GM19351 (cell line): ENCODE results near the gene CDR2.
"Not testable (repeated sequence)": the region's sequence is repeated elsewhere in the genome, so short reads cannot be mapped to it uniquely, and the experiment has no call there.

ENCODE experiments used
- ATAC-seq: cut with Tn5 transposase; IDR thresholded peaks from one replicate; pipeline ENCODE4 v1.9.1; 2021; ENCODE audit warnings: mild to moderate bottlenecking, moderate library complexity; ENCODE audit not compliant: unreplicated experiment

The CDR2 gene

GRCh38 chr16:22375963-22376640, 1.7 kb upstream of the CDR2 start:
- no peak for ATAC-seq

GRCh38 chr16:22375117-22375962, 921 bp upstream of the CDR2 start:
- no peak for ATAC-seq

- peak; percentile 17 for ATAC-seq
Observed at GRCh38 chr16:22373662-22374310, 633 bp downstream of the CDR2 start.

GRCh38 chr16:22372882-22373661, 1.3 kb downstream of the CDR2 start:
- ATAC-seq = no peak

- ATAC-seq = no peak
Observed at GRCh38 chr16:22370038-22370820, 4.2 kb downstream of the CDR2 start.

- no peak for ATAC-seq
Observed at GRCh38 chr16:22369221-22369811, 5.1 kb downstream of the CDR2 start.

- ATAC-seq = not testable (repeated sequence)
Observed at GRCh38 chr16:22368200-22368826, 6.1 kb downstream of the CDR2 start.

GRCh38 chr16:22366889-22367288, 7.5 kb downstream of the CDR2 start:
- no peak for ATAC-seq

- no peak for ATAC-seq
Observed at GRCh38 chr16:22366371-22366770, 8.0 kb downstream of the CDR2 start.

GRCh38 chr16:22364241-22364640, 10.2 kb downstream of the CDR2 start:
- no peak for ATAC-seq

- ATAC-seq = no peak
Observed at GRCh38 chr16:22360963-22361659, 13.3 kb downstream of the CDR2 start.

- no peak for ATAC-seq
Observed at GRCh38 chr16:22359679-22360078, 14.7 kb downstream of the CDR2 start.

GRCh38 chr16:22358000-22358399, 16.4 kb downstream of the CDR2 start:
- no peak for ATAC-seq

- ATAC-seq = peak; percentile 60
Observed at GRCh38 chr16:22357635-22357971, 16.8 kb downstream of the CDR2 start.

- peak; percentile 28 for ATAC-seq
Observed at GRCh38 chr16:22356930-22357634, 17.3 kb downstream of the CDR2 start.

- ATAC-seq = no peak
Observed at GRCh38 chr16:22355487-22355908, 18.9 kb downstream of the CDR2 start.

GRCh38 chr16:22353933-22354541, 20.4 kb downstream of the CDR2 start:
- ATAC-seq = no peak
